OCI-LY1 (cell line): ENCODE results near the gene ESPNL.

ENCODE experiments used
- EZH2 ChIP-seq: fragments of 200-600 bp; sonication (generic), shearing (Covaris generic); IDR thresholded peaks from 2 replicates; pipeline ENCODE4 v1.8.0; 2017; ENCODE audit warnings: borderline replicate concordance, mixed run types, mild to moderate bottlenecking, antibody characterized with exemption, low read length, moderate library complexity, mixed read lengths
- TF ChIP-seq, protein P1 (sequence below): fragments of 200-600 bp; sonication (generic), shearing (Covaris generic); IDR thresholded peaks from 2 replicates; pipeline ENCODE4 v1.5.1; 2017; ENCODE audit warnings: mild to moderate bottlenecking, antibody characterized with exemption, low read length, moderate library complexity, mixed read lengths

DNA sequence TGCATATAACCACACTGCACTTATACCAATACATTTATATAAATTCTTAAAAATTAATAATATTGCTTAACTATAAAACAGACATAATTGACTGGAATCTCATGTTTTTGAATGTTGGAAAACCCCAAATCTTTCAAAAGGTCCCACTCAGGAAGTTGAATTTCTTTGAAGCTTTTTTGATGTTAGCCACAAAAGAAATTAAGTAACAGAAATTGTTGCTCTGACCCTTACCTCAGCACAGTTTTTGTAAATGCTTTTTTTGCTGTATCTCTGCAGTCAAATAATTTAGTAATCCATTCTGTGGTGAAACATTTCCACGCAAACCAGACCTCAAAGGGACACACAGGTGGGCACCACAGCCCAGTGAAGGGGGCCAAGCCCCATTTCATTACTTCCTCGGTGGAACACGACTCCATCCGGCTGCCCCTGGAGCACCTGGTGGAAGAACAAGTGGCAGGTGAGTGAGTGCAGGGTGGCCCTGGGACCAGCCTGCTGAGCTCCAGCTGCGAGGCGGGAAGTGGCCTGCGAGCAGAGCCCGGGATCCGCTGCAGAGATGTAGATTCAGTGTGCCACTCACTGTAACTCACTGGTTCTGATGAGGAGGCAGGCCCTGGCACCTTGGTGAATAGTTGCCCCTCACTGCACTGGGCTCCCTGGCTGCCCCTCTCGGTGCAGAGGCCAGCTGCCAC is 31.0 kb upstream of the ESPNL start:
- TF ChIP-seq, protein P1, sequence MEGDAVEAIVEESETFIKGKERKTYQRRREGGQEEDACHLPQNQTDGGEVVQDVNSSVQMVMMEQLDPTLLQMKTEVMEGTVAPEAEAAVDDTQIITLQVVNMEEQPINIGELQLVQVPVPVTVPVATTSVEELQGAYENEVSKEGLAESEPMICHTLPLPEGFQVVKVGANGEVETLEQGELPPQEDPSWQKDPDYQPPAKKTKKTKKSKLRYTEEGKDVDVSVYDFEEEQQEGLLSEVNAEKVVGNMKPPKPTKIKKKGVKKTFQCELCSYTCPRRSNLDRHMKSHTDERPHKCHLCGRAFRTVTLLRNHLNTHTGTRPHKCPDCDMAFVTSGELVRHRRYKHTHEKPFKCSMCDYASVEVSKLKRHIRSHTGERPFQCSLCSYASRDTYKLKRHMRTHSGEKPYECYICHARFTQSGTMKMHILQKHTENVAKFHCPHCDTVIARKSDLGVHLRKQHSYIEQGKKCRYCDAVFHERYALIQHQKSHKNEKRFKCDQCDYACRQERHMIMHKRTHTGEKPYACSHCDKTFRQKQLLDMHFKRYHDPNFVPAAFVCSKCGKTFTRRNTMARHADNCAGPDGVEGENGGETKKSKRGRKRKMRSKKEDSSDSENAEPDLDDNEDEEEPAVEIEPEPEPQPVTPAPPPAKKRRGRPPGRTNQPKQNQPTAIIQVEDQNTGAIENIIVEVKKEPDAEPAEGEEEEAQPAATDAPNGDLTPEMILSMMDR: no peak
- TF ChIP-seq EZH2: no peak
